Measurements from ENCODE around the gene CMTM7.
A peak's percentile ranks its signal among the peaks of the same experiment; 100 is the strongest.

Gene CMTM7, protein sequence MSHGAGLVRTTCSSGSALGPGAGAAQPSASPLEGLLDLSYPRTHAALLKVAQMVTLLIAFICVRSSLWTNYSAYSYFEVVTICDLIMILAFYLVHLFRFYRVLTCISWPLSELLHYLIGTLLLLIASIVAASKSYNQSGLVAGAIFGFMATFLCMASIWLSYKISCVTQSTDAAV

DNA sequence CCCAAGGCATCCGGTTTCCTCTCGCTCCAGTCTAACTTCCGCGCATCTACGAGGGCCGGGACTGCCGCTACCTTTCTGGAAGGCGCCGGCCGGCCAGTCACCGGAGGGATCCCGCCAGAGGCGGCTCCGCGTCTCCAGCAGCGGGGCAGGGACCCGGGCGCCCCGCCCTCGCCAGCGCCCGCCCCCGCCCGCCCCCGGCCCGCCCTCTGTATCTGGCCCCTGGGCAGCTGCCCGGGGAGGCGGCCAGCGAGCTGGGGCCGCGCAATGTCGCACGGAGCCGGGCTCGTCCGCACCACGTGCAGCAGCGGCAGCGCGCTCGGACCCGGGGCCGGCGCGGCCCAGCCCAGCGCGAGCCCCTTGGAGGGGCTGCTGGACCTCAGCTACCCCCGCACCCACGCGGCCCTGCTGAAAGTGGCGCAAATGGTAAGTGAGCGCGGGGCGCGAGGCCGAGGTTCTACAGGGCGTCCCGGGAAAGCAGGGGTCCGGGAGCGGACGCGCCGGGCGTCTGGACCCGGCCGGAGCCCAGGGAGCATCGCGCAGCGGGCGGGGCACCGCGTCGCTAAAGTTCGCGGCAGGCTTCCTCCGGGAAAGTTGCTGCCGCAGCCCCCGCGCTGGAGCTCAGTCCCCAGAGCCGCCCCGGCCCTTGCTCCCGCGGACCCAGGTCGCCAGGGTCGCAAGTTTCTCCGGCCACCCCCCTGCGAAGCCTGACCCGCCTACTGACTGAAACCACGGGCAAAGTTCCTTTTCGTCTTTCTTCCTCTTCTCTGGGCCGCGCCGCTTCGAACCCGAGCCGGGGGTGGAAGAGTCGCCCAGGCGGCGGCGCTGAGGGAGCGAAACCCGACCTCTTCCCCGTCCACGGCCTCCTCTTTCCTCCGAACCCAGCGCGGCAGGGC, at the start of gene CMTM7:
Gene CMTM7 (plus strand): TSS at position 211 of the 893 bp plus-strand sequence. CDS start 54 bp downstream, at position 265.
- DNase-seq (ENCODE audit: low read depth, low spot score): peak; percentile 71

DNA sequence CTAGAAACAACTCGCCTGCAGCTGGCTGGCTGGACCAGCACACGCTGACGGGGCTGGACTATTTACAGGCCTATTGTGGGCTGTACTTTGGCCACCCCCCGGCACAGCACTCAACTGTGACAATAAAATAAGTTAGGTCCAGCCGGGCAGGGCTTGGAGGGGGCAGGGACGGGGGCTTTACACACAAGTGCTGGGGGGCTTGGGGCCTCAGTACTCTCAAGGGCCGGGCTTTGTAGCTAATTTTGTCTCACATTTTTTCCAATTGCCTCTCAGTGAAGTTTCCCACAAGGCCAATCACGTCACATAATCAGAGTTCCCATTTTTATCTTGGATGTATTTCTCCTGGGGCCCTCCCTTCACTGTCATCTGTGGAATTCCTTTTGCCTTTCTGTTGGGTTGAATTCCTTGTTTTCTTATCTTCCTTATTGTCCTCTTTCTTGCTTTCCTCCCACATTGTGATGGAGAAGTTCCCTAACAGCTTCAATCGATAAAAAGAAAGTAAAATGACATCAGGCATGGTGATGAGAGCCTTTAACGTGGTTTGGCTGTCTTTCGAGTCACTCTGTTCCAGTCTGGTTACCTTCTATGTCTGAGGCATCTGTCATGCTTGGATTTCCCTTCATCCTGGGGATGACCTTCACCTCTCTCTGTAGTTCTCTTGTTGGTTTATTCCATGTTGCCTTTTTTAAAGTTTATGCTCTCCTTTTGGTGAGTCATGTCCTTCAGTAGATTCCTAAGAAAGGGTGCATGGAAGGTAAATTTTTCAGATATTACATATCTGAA, 44.1 kb upstream of the CMTM7 start:
- peak; percentile 28 for DNase-seq (ENCODE audit: low read depth, low spot score)

DNA sequence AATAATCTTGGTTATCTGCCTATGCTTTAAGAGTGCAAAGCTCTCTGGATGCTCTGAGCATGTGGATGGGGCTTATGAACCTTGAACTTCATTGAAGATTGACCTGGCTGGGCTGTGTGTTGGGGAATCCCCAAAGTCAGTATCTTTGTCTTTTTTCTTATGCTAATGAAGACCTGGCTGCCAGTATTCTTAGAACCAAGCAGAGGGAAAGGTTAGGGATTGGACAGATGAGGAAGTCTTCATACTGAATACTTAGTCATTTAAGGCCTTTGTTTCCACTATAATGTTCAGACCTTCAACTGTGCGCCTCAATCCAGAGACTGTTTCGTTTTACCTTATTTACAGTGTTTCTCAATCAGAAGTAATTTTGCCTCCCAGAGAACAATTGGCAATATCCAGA, 42.5 kb upstream of the CMTM7 start:
- no peak for DNase-seq (ENCODE audit: low read depth, low spot score)

DNA sequence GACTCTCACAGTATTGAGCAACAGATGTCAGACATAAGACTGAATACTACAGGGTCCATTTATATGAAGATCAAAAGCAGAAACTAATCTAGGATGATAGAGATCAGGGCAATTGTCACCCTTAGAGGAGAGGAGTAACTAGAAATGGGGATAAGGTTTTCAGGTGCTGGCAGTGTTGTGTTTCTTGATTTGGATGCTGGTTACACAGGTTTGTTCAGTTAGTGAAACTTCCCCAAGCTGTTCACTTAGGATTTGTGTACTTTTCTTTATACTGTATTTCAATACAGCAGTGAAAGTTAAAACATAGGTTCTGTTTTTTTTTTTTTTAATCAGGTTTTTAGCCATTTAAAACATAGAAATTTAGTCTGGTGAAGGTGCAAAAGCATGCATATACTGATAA, 39.1 kb upstream of the CMTM7 start:
- no peak for DNase-seq (ENCODE audit: low read depth, low spot score)

DNA sequence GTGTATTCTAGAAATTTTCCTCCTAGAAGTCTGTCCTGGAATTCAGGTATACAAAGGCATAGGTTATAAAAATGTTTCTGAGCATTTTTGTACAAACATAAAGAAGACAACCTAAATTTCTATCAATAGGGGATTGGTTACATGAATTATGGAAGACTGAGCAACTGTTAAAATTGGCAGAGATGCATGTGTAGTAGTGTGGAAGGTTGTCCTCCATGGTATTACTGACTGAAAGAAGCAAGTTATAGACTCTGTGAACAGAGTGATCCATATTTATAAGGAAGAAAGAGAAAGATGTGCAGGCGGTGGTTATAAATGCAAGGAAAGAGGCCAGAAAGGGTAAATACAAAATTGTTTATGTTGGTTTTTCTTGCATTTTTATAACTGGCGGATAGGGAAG, 38.3 kb upstream of the CMTM7 start:
- DNase-seq (ENCODE audit: low read depth, low spot score): no peak

DNA sequence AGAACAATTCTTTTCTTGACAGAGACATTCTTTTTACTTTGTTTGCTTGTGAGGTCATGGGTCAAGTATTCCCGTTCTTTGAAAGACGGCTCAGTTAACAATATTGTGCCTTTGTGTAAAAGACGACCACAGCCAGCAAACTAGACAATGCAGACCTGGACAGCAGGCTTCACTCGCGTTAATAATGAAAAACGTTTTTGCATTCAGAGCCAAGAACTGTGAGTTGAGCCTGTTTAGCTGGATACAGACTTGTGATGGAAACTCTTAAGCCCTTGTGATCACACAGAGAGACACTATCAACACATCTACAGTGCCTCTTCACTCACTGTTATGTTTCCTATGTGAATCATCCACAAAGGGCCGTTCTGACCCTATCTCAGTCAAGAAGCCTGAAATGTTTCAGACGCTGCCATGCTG, 37.3 kb upstream of the CMTM7 start:
- no peak for DNase-seq (ENCODE audit: low read depth, low spot score)

DNA sequence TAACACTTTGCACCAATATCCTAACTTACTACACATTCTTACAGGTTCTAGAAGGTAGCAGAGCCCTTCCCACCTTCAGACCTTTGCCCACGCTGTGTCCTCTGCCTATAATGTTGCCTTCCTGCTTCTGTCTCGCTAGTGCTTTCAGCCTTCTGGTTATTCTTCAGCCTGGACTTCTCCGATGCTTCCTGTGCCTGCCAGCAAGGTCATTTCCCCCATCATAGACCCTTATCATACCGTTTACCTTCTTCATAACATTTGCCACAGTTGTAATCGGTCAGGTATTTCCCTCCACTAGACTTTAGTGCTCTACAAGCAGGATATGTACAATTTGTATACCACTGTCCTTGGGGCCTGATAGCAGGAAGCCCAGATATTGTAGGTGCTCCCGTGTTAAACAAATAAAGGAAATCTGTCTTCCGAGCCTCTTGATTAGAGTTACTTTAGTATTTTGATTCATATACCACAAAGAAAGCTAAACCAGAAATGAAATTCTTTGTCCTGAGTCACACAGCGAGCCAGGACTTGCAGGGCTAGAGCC, 35.8 kb upstream of the CMTM7 start:
- DNase-seq (ENCODE audit: low read depth, low spot score): no peak

DNA sequence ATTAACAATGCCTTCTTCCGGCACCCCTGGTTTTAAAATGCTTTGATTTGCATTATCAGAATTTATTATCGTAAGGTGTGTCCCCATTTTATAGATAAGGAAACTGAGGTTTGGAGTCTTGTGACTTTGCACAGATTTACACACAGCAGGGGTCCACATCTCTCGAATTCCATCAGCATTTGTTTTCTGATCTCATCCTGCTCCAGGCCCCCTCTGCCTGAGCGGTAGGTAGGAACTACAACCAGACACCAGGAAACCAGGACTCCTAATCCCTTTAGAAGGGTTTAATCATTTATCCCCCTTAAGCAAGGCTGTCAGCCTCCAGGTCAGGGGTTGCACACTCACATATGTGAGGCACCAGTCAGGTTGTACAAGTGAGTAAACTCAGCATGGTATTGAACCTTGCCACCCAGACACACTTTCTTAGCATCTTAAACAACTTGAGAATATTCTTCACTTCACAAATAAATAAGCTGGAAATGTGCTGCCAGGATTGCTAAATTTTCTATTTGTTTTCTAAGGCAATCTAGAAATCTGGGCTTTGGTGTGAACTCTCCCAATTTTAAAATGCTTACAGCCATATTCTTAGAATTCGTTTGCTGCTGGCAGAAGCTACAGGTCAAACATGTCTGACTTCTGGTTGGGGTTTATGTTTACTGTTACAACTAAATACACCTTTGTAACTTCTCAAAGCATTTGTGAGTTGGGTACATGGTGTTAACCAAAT, 31.7 kb upstream of the CMTM7 start:
- DNase-seq (ENCODE audit: low read depth, low spot score): peak; percentile 85

DNA sequence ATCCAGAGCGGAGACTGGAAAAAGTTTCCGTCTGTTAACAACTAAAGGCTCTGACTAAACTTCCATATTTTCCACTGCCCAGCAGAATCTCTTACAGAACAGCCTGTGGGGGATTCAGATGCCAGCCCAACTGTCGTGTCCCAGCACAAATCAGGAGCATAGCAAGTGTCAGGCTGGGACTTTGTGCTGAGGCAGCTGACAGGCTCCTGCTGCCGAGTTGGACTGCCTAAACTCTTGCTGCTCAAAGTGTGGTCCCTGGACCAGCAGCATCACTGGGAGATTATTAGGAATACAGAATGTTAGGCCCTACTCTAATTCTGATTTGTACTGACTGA, 31.2 kb upstream of the CMTM7 start:
- DNase-seq (ENCODE audit: low read depth, low spot score): peak; percentile 48

DNA sequence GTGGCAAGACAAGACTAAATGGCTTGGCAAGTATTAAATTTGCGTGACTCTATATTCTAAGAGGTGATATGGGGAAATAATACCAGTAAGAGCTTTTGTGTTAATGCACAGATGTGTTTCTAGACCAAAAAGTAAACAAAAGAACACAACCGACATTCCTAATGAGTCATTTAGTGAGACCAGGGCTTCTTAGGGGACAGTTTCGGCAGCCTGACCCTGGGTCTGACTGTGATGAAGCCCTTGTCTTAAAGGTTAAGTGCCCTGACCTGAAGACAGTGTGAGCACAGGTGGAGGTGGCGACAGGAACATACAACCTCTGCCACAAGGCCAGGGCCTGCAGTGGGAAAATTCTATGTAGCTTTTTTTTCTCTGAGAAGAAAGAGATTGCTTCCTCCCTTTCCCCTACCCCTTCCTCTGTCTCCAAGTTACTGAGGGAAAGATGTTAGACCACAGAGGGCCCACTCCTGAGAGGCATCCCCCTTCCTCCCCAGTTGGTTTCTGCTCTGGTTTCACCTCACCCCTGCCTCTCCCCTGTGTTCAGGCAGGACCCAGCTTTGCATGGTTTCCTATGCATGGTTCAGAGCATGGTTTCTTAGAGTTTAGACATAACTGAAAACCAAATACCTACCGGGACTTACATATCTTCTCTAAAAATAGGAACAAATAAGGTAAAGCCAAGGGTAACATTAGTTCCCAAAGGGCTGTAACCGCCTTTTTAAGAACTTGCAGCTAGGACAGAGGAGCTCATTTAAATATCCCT, 24.8 kb upstream of the CMTM7 start:
- no peak for DNase-seq (ENCODE audit: low read depth, low spot score)

DNA sequence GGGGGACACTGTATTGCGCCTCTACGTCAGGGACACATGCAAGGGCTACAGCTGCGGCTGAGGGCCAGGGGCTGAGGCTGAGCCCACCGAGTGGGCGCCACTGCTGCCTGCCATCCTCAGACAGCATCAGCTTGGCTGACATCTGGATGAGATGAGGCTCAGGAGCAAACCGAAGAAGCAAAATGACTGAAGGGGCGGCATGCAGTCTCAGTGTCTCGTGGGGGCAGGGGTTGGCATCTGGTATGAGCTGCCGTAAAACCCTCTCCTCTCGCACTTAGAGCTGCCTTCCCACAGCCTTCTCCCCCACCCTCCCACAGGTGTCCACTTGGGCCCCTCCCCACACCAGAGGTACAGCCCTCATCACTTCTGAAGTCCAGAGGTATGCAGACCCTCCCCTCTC, 24.2 kb upstream of the CMTM7 start:
- DNase-seq (ENCODE audit: low read depth, low spot score): no peak

DNA sequence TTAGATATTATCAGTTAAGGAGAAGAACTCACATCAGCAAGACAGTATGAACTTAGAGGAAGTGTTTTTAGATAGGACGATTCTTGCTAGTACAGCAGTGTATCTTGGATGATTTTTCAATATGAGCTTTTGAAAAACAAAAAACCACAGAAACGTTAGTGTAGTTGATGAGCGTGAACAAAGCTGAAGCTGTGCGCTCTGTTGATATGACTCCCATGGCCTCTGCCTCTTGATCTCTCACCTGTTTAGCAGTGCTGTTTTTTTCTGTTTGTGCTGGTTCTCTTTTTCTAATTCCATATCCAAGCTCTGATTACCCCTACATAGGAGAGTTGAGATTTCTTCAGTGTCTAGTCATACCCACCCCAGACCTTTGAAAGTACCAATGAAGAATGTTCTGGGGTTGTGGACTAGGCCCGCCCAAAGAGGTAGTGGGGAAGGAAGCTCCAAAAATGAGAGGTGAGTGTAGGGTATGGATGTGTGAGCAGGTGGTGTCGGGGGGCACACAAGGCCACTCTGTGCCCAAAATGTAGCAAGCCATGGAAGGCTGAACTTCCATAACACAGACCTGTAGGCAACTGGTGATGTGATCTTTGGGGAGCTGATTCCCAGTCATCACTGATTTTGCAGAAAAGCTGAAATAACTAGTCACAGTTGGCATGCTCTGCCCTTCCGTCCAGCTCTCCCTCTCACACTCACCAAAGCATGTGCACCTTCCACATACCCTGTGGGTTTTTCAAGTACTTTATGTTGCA, 20.0 kb upstream of the CMTM7 start:
- DNase-seq (ENCODE audit: low read depth, low spot score): no peak

DNA sequence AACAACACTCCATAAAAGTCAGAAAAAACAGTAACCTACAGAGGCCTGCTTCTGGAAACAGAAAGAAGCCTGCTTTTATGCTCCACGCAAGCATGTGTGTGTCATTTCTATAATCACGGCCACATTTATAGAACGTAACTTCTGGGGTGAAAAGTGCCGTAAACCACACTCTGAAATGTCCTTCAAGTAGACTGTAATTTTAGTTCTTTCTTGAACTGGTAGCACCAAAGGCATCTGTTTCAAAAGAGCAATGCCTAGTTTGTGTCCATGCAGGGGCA, 19.5 kb upstream of the CMTM7 start:
- no peak for DNase-seq (ENCODE audit: low read depth, low spot score)

DNA sequence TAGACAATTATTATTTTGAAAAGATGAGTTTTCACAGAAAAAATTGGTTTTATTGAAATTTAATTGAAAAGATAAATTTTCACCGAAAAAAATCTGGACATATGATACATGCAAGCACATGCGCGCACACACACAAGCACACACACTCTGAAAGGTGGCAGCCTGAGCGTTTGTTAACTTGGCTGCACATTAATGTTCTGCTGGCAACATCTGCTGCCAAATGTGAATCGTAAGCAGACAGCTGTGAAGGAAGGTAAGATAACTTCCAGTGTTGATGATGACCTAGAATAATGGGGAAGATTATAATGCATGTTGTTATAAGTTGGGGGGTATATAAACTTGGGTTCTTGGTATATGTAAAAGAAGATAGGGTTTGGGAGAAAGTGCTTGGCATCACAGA, 18.4 kb upstream of the CMTM7 start:
- no peak for DNase-seq (ENCODE audit: low read depth, low spot score)

DNA sequence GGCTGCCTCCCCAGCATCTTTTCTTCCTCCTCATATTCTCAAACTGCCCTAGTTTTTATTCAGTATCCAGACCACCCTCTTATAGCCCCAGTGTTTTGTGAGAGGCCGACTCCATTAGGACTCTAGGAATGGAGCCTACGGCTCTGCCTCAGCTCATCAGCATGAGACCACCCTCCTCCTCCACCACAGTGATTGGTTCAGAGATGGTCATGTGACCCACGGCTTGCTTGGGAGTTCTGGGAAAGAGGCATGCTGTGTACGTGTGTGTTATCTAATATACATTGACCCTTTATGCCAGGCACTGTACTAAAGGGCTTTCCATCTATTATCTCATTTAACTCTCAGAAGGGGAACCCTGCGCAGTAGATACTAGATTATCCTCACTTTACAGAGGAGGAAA, 17.8 kb upstream of the CMTM7 start:
- DNase-seq (ENCODE audit: low read depth, low spot score): no peak

DNA sequence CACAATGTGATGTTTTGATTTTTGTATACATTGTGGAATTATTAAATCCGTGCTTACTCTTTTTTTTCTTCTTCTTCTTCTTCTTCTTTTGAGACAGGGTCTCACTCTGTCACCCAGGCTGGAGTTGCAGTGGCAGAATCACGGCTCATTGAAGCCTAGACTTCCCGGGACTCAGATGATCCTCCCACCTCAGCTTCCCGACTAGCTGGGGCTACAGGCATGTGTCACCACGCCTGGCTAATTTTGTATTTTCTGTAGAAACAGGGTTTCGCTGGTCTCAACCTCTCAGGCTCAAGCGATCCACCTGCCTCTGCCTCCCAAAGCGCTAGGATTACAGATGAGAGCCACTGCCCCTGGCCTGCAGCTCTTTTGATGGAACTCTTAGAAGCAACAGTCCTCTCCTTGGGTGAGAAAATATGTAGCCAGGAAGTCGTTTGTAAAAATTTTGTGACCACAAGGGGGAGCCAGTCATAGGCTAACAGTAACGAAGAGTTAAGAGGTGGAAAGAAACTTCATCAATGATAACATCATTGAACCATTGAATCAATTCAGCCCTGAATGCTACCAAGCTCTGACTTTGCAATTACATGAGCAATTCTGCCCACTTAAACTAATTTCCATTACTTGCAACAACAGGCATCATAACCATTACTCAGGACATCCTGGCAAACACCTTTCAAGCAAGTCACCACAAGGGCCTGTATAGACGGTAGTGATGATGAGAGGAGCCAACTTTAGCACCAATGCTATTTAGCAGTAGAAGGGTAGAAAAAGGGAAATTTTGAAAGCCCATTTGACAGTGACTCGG, 16.7 kb upstream of the CMTM7 start:
- peak; percentile 87 for DNase-seq (ENCODE audit: low read depth, low spot score)

DNA sequence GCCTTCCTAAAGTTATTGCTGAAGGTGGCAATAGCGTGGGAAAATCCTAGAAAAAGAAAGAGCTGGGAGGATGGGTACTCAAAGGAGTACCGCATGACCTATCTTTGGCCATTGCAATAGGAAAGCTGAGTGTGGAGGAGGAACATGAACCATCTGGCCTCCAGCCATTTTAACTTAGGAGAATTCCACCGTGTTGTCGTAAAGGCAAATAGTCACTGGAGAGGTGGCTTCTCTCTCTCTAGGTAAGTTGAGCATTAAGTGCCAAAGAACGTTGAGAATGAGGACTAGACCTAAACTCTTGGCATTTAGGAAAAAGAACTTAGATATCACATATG, 16.1 kb upstream of the CMTM7 start:
- no peak for DNase-seq (ENCODE audit: low read depth, low spot score)

DNA sequence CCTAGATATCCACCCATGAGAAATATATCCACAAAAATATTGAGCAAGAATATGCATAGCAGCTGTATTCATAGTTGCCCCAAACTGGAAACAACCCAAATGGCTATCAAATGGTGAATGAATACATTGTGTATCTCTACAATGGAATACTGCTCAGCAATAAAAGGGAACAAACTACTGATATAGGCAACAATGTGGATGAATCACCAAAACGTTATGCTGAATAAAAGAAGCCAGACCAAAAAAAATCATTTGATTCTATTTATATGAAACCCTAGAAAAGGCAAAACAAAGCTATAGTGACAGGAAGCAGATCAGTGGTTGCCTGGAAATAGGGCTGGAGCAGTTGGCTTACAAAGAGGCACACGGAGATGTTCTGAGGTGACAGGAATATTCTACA, 15.5 kb upstream of the CMTM7 start:
- DNase-seq (ENCODE audit: low read depth, low spot score): no peak

DNA sequence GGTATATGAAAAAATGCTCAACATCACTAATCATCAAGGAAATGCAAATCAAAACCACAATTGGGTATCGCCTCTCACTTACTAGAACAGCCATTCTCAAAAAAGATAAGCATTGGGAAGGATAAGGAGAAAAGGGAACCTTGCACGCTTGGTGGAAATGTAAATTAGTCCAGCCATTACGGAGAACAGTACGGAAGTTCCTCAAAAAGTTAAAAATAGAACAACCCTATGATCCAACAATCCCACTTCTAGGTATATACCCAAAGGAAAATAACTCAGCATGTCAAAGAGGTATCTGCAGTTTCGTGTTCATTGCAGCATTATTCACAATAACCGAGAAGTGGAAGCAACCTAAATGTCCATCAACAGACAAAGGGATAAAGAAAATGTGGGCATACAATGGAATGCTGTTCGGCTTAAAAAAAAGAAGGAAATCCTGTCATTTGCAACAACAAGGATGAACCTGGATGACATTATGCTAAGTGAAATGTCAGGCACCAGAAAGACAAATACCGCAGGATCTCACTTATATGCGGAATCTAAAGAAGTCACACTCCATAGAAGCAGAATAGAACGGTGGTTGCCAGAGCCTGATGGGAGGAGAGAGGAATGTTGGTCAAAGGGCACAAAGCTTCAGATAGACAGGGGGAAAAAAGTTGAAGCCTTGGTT, 11.7 kb upstream of the CMTM7 start:
- DNase-seq (ENCODE audit: low read depth, low spot score): no peak

Measured in ELF-1 (cell line).